IMR-90 (cell line): ENCODE data around the gene SLCO3A1. TPM values are rescaled to one million over a fixed set of nuclear protein-coding genes. Genes with fewer than 3 reads are reported as not detected.

Experiments
- ATAC-seq: fragments of 200-7000 bp; cut with Tn5 transposase; 2 replicates; pipeline ENCODE4 v1.9.1; 2020; ENCODE audit warnings: low read depth, mild to moderate bottlenecking, moderate library complexity
- BruUV-seq: library from RNA; stranded (reverse); fragments of 400-500 nt; replicated peaks from 2 replicates; lab custom pipeline; 2021; lab: Mats Ljungman, UMichigan
- CTCF ChIA-PET: fragments of 300-600 bp; formaldehyde crosslinking; extraction: SDS; loops from one replicate; lab custom pipeline; 2021; ENCODE audit warnings: antibody characterized with exemption; lab: Yijun Ruan, JAX
- POLR2A ChIA-PET: fragments of 300-600 bp; sonication (Branson Sonifier 250); formaldehyde crosslinking; loops from one replicate; lab custom pipeline; 2022; ENCODE audit warnings: antibody characterized with exemption; ENCODE audit not compliant: unreplicated experiment; lab: Charles Lee
- DNase-seq: peaks from one replicate; pipeline ENCODE4 v3.0.0; 2013
- H2AFZ ChIP-seq: replicated peaks from 2 replicates; pipeline ENCODE3; 2013; ENCODE audit warnings: low read length, mild to moderate bottlenecking; ENCODE audit not compliant: poor library complexity
- H2AK5ac ChIP-seq: 2 replicates; pipeline ENCODE4 v1.6.1; 2013; ENCODE audit warnings: low read depth, low read length, inconsistent platforms
- H2AK9ac ChIP-seq: replicated peaks from 2 replicates; pipeline ENCODE3; 2013; ENCODE audit warnings: mild to moderate bottlenecking, low read depth, low read length, moderate library complexity; ENCODE audit not compliant: poor library complexity
- H2BK120ac ChIP-seq: 2 replicates; pipeline ENCODE4 v1.6.1; 2013; ENCODE audit warnings: low read depth, low read length, inconsistent platforms
- H2BK15ac ChIP-seq: 3 replicates; pipeline ENCODE4 v1.6.1; 2013; ENCODE audit warnings: low read depth, low read length, inconsistent platforms
- H2BK20ac ChIP-seq: 2 replicates; pipeline ENCODE4 v1.6.1; 2013; ENCODE audit warnings: low read depth, mild to moderate bottlenecking, inconsistent platforms, low read length, moderate library complexity
- H2BK5ac ChIP-seq: 2 replicates; pipeline ENCODE4 v1.6.1; 2013; ENCODE audit warnings: mild to moderate bottlenecking, low read depth, low read length, inconsistent platforms; ENCODE audit not compliant: poor library complexity, severe bottlenecking
- H3K14ac ChIP-seq: replicated peaks from 2 replicates; pipeline ENCODE4 v1.6.1; 2013; ENCODE audit warnings: low read depth, low read length, inconsistent platforms
- H3K18ac ChIP-seq: 2 replicates; pipeline ENCODE4 v1.6.1; 2013; ENCODE audit warnings: low read depth, low read length, control low read depth
- H3K23ac ChIP-seq: 2 replicates; pipeline ENCODE4 v1.6.1; 2013; ENCODE audit warnings: low read depth, low read length, inconsistent platforms
- H3K27ac ChIP-seq: 2 replicates; pipeline ENCODE4 v1.5.1; 2013; ENCODE audit warnings: mild to moderate bottlenecking, control low read depth, low read length; ENCODE audit not compliant: insufficient read depth
- H3K27me3 ChIP-seq: 2 replicates; pipeline ENCODE4 v1.6.1; 2013; ENCODE audit warnings: low read length; ENCODE audit not compliant: control insufficient read depth, insufficient read depth
- H3K36me3 ChIP-seq: 2 replicates; pipeline ENCODE4 v1.6.1; 2013; ENCODE audit warnings: low read length, mixed read lengths; ENCODE audit not compliant: control insufficient read depth, insufficient read depth
- H3K4ac ChIP-seq: 2 replicates; pipeline ENCODE4 v1.6.1; 2013; ENCODE audit warnings: low read depth, low read length, inconsistent platforms
- H3K4me1 ChIP-seq: 2 replicates; pipeline ENCODE4 v1.6.1; 2013; ENCODE audit warnings: low read length, mixed read lengths; ENCODE audit not compliant: control insufficient read depth, insufficient read depth
- H3K4me2 ChIP-seq: 2 replicates; pipeline ENCODE4 v1.6.1; 2013; ENCODE audit warnings: low read depth, mild to moderate bottlenecking, control low read depth, low read length, moderate library complexity
- H3K4me3 ChIP-seq: 2 replicates; pipeline ENCODE4 v1.5.1; 2013; ENCODE audit warnings: low read depth, mild to moderate bottlenecking, control low read depth, low read length, moderate library complexity; ENCODE audit not compliant: insufficient read depth
- H3K56ac ChIP-seq: 2 replicates; pipeline ENCODE4 v1.6.1; 2013; ENCODE audit warnings: low read length, inconsistent platforms; ENCODE audit not compliant: insufficient read depth; ENCODE audit errors: extremely low read depth
- H3K79me1 ChIP-seq, 2 experiments: 2 replicates each; pipeline ENCODE4 v1.6.1; 2013; ENCODE audit warnings: low read length in 2 of 2, inconsistent platforms in 1 of 2, low read depth in 1 of 2
- H3K9ac ChIP-seq: 2 replicates; pipeline ENCODE4 v1.6.1; 2013; ENCODE audit warnings: low read depth, low read length, control low read depth
- H3K9me1 ChIP-seq: 2 replicates; pipeline ENCODE4 v1.6.1; 2013; ENCODE audit warnings: low read length, inconsistent platforms; ENCODE audit not compliant: insufficient read depth
- H3K9me3 ChIP-seq: 2 replicates; pipeline ENCODE4 v1.6.1; 2013; ENCODE audit warnings: low read length; ENCODE audit not compliant: control insufficient read depth, insufficient read depth
- H4K20me1 ChIP-seq: 2 replicates; pipeline ENCODE4 v1.6.1; 2013; ENCODE audit warnings: low read length, inconsistent platforms; ENCODE audit not compliant: insufficient read depth
- H4K5ac ChIP-seq: 2 replicates; pipeline ENCODE4 v1.6.1; 2013; ENCODE audit warnings: mild to moderate bottlenecking, low read depth, low read length, control low read depth
- H4K8ac ChIP-seq, 2 experiments: 2 replicates each; pipeline ENCODE4 v1.6.1; 2013; ENCODE audit warnings: low read depth in 2 of 2, low read length in 2 of 2, control low read depth in 1 of 2, inconsistent platforms in 1 of 2
- H4K91ac ChIP-seq: 2 replicates; pipeline ENCODE4 v1.6.1; 2013; ENCODE audit warnings: low read depth, low read length, inconsistent platforms; ENCODE audit not compliant: insufficient read depth
- BHLHE40 ChIP-seq: fragments of 150-350 bp; IDR thresholded peaks from 2 replicates; pipeline ENCODE4 v1.6.1; 2016; ENCODE audit warnings: mild to moderate bottlenecking, low read depth, low read length
- CEBPB ChIP-seq: IDR thresholded peaks from 2 replicates; pipeline ENCODE4 v1.6.1; 2012; ENCODE audit warnings: low read depth, low read length, improper control_type of control experiment
- CHD1 ChIP-seq: IDR thresholded peaks from 2 replicates; pipeline ENCODE4 v1.6.1; 2012; ENCODE audit warnings: low read depth, low read length, improper control_type of control experiment
- MAFK ChIP-seq: IDR thresholded peaks from 2 replicates; pipeline ENCODE4 v1.6.1; 2012; ENCODE audit warnings: low read depth, low read length, improper control_type of control experiment
- MXI1 ChIP-seq: IDR thresholded peaks from 2 replicates; pipeline ENCODE4 v1.6.1; 2012; ENCODE audit warnings: low read depth, mild to moderate bottlenecking, low read length, moderate library complexity, borderline replicate concordance
- NFE2L2 ChIP-seq: fragments of 150-350 bp; IDR thresholded peaks from 2 replicates; pipeline ENCODE4 v1.6.1; 2016; ENCODE audit warnings: low read depth, mild to moderate bottlenecking, low read length
- POLR2A ChIP-seq: IDR thresholded peaks from 2 replicates; pipeline ENCODE4 v1.6.1; 2012; ENCODE audit warnings: mild to moderate bottlenecking, low read depth, low read length
- RAD21 ChIP-seq: IDR thresholded peaks from 2 replicates; pipeline ENCODE4 v1.6.1; 2012; ENCODE audit warnings: low read length, improper control_type of control experiment
- RCOR1 ChIP-seq: IDR thresholded peaks from 2 replicates; pipeline ENCODE4 v1.6.1; 2012; ENCODE audit warnings: mild to moderate bottlenecking, low read length, improper control_type of control experiment; ENCODE audit not compliant: insufficient replicate concordance
- RFX5 ChIP-seq: IDR thresholded peaks from 2 replicates; pipeline ENCODE4 v1.8.0; 2012; ENCODE audit warnings: low read depth, mild to moderate bottlenecking, low read length, moderate library complexity
- WGBS, 2 experiments: methylation state at CpG; one replicate each; pipeline versions ENCODE4 v1.1.5 to v1.1.7; 2013; ENCODE audit warnings: missing lambda C conversion rate in 2 of 2; ENCODE audit not compliant: insufficient read length in 1 of 2; ENCODE audit errors: extremely low coverage in 2 of 2; 5-methylcytosine and 5-hydroxymethylcytosine counted together
- dilution Hi-C: fragments of 300-500 bp; cut with HindIII; formaldehyde crosslinking; loops from one replicate; pipeline ENCODE4 v1.14.3; 2018; ENCODE audit warnings: low sequenced_read_pairs; ENCODE audit not compliant: unreplicated experiment
- in situ Hi-C: fragments of 300-500 bp; cut with MboI; formaldehyde crosslinking; loops from 3 replicates; pipeline ENCODE4 v1.14.3; 2019; ENCODE audit warnings: low sequenced_read_pairs, inconsistent platforms, mixed read lengths
- intact Hi-C: fragments of 100-400 bp; cut with micrococcal nuclease; formaldehyde crosslinking; loops from 2 replicates; pipeline ENCODE4 v1.10.0; 2022
- polyA plus RNA-seq, 3 experiments: library from polyadenylated mRNA; depleted of rRNA; stranded (reverse); fragments of >200 nt; gene quantifications; 2 replicates each; pipeline ENCODE4 v1.2.3, GENCODE V29; 2012; ENCODE audit warnings: low replicate concordance in 1 of 3
- total RNA-seq: library from RNA; depleted of rRNA; stranded (reverse); fragments of >200 nt; gene quantifications from 2 replicates; pipeline ENCODE4 v1.2.3, GENCODE V29; 2012
- TF ChIP-seq, protein P1 (sequence below): fragments of 150-350 bp; IDR thresholded peaks from 2 replicates; pipeline ENCODE4 v1.6.1; 2017; ENCODE audit warnings: mild to moderate bottlenecking, antibody characterized with exemption, low read length, low read depth
- TF ChIP-seq, protein P2 (sequence below): conservative IDR thresholded peaks from 2 replicates; pipeline ENCODE4 v1.5.1; 2012; ENCODE audit warnings: mild to moderate bottlenecking, low read depth, low read length, improper control_type of control experiment

SLCO3A1 gene
- total and polyA plus RNA-seq, 2 of the 4 experiments (the other 2 are of a cell fraction): 4.7 to 8.1 TPM

DNA sequence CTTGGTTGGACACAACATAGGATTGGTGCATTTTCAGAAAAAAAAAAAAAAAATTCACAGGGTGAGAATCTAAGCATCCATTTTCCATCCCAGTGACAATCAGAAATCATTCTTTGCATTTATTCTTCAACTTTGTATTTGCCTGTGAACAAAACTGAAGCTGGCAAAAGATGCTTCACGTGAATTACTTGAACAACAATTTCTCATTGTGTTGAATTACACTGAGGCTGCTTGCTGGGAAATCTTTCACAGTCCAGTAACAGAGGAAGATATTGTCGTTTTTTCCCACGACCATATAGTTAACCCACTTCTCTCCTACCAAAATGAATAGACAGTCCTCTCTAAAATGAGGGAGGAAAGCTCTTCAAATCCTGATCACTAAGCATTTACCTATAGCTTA is 4.3 kb upstream of the SLCO3A1 start:
- Histone ChIP-seq H3K79me1 (peaks cover 0 to 6% of the 10 kb centered on the region in 2 experiments; a peak in 2 of 4 replicates), H4K8ac (no peak overlapping the region), H2AK9ac (no peak overlapping the region), H2BK5ac (no peak overlapping the region), H3K27ac (no peak overlapping the region), H3K56ac (no peak overlapping the region), H4K91ac (no peak overlapping the region), H2BK20ac (no peak overlapping the region), H3K14ac (no peak overlapping the region), H2BK120ac (no peak overlapping the region), H4K20me1 (no peaks in the 10 kb centered on the region), H3K9ac (no peak overlapping the region), H3K9me1 (peaks cover 5% of the 10 kb centered on the region; the same call in 1 of the 2 replicates), H3K4me3 (no peak overlapping the region), H2BK15ac (no peak overlapping the region), H2AFZ (no peak overlapping the region), H2AK5ac (no peak overlapping the region), H3K36me3 (no peaks in the 10 kb centered on the region), H4K5ac (no peak overlapping the region), H3K4ac (no peak overlapping the region), H3K9me3 (no peaks in the 10 kb centered on the region), H3K23ac (no peak overlapping the region), H3K18ac (no peak overlapping the region), H3K27me3 (peaks cover 5% of the 10 kb centered on the region; the same call in 1 of the 2 replicates), H3K4me2 (no peak overlapping the region), H3K4me1 (peaks cover 5% of the 10 kb centered on the region; the same call in 1 of the 2 replicates)
- dilution Hi-C loops: no loop called here
- BruUV-seq: no TSS peak
- ChIA-PET CTCF (interaction anchor here (0.6 to 0.7 kb wide), 2 partner anchors 411 to 547 kb away, joined by 5 to 7 read pairs; no protein-coding TSS in a partner anchor), POLR2A (no interaction called here)
- TF ChIP-seq POLR2A (no peak), CEBPB (no peak), RCOR1 (no peak), CHD1 (no peak), NFE2L2 (no peak), MAFK (no peak), MXI1 (no peak), RAD21 (no peak), BHLHE40 (no peak), RFX5 (no peak)
- TF ChIP-seq, protein P1, sequence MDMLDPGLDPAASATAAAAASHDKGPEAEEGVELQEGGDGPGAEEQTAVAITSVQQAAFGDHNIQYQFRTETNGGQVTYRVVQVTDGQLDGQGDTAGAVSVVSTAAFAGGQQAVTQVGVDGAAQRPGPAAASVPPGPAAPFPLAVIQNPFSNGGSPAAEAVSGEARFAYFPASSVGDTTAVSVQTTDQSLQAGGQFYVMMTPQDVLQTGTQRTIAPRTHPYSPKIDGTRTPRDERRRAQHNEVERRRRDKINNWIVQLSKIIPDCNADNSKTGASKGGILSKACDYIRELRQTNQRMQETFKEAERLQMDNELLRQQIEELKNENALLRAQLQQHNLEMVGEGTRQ: no peak
- TF ChIP-seq, protein P2, sequence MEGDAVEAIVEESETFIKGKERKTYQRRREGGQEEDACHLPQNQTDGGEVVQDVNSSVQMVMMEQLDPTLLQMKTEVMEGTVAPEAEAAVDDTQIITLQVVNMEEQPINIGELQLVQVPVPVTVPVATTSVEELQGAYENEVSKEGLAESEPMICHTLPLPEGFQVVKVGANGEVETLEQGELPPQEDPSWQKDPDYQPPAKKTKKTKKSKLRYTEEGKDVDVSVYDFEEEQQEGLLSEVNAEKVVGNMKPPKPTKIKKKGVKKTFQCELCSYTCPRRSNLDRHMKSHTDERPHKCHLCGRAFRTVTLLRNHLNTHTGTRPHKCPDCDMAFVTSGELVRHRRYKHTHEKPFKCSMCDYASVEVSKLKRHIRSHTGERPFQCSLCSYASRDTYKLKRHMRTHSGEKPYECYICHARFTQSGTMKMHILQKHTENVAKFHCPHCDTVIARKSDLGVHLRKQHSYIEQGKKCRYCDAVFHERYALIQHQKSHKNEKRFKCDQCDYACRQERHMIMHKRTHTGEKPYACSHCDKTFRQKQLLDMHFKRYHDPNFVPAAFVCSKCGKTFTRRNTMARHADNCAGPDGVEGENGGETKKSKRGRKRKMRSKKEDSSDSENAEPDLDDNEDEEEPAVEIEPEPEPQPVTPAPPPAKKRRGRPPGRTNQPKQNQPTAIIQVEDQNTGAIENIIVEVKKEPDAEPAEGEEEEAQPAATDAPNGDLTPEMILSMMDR: no peak
- DNase-seq: no peak
- WGBS, 2 experiments: no CpG with 5 or more reads among the region's 3 CpGs
- intact Hi-C loops: loop anchor here (1.0 kb wide), 2 partner anchors 228 to 233 kb away; no protein-coding TSS in a partner anchor
- in situ Hi-C loops: loop anchor here (5.0 to 25.0 kb wide), 3 partner anchors 223 to 863 kb away; no protein-coding TSS in a partner anchor
- ATAC-seq: no peak
